SK-N-SH (cell line): ENCODE measurements around the gene CASZ1. TPM values are rescaled to one million over a fixed set of nuclear protein-coding genes. Genes with fewer than 3 reads are reported as not detected.

Experiments used
- CTCF ChIA-PET: fragments of 300-600, 350-600 bp; formaldehyde crosslinking; extraction: SDS; loops from one replicate; lab custom pipeline; 2021; lab: Yijun Ruan, JAX
- POLR2A ChIA-PET: fragments of 350-600 bp; sonication (Branson Sonifier 250); formaldehyde crosslinking; extraction: SDS; loops from one replicate; lab custom pipeline; 2020; ENCODE audit warnings: antibody characterized with exemption, inconsistent platforms; lab: Yijun Ruan, JAX
- DNase-seq: peaks from one replicate; pipeline ENCODE4 v3.0.0; 2012
- H2AFZ ChIP-seq: fragments of 200-600 bp; sonication (generic); 2 replicates; pipeline ENCODE4 v1.8.1; 2016; ENCODE audit warnings: antibody characterized with exemption, mild to moderate bottlenecking, low read depth
- H3F3A ChIP-seq: fragments of 200-600 bp; sonication (generic); replicated peaks from 2 replicates; pipeline ENCODE3; 2016; ENCODE audit warnings: antibody characterized with exemption, mild to moderate bottlenecking; ENCODE audit not compliant: insufficient read depth
- H3K27ac ChIP-seq, 2 experiments: fragments of 200-500 bp in 1 of 2; fragments of 200-600 bp in 1 of 2; sonication (Bioruptor generic) in 1 of 2; sonication (generic), shearing (Covaris generic) in 1 of 2; 2 replicates each; pipeline versions ENCODE4 v1.5.1 to v1.6.1; 2014 to 2016; ENCODE audit warnings: low read depth in 2 of 2, inconsistent platforms in 1 of 2, low read length in 1 of 2, mild to moderate bottlenecking in 1 of 2, mixed read lengths in 1 of 2
- H3K27me3 ChIP-seq: fragments of 200-600 bp; sonication (generic), shearing (Covaris generic); 2 replicates; pipeline ENCODE4 v1.6.1; 2016; ENCODE audit warnings: mixed run types; ENCODE audit not compliant: insufficient read depth
- H3K36me3 ChIP-seq, 2 experiments: fragments of 200-500 bp in 1 of 2; fragments of 200-600 bp in 1 of 2; sonication (Bioruptor generic) in 1 of 2; sonication (generic) in 1 of 2; replicated peaks in 1 of 2; 2 replicates each; pipeline versions ENCODE3 to v1.5.1; 2014 to 2016; ENCODE audit warnings: low read length in 1 of 2, mild to moderate bottlenecking in 1 of 2; ENCODE audit not compliant: insufficient read depth in 2 of 2, control insufficient read depth in 1 of 2
- H3K4me1 ChIP-seq, 2 experiments: fragments of 200-500 bp in 1 of 2; fragments of 200-600 bp in 1 of 2; sonication (Bioruptor generic) in 1 of 2; sonication (generic), shearing (Covaris generic) in 1 of 2; 2 replicates each; pipeline versions ENCODE4 v1.5.1 to v1.6.1; 2014 to 2016; ENCODE audit warnings: low read depth in 1 of 2, low read length in 1 of 2, mixed run types in 1 of 2; ENCODE audit not compliant: insufficient read depth in 2 of 2, control insufficient read depth in 1 of 2
- H3K4me2 ChIP-seq: fragments of 200-600 bp; sonication (generic), shearing (Covaris generic); 2 replicates; pipeline ENCODE4 v1.6.1; 2017; ENCODE audit warnings: mixed run types
- H3K4me3 ChIP-seq, 2 experiments: fragments of 200-500 bp in 1 of 2; fragments of 200-600 bp in 1 of 2; sonication (Bioruptor generic) in 1 of 2; sonication (generic), shearing (Covaris generic) in 1 of 2; 2 replicates each; pipeline versions ENCODE4 v1.5.1 to v1.8.1; 2014 to 2016; ENCODE audit warnings: low read depth in 2 of 2, inconsistent platforms in 1 of 2, low read length in 1 of 2, mild to moderate bottlenecking in 1 of 2, mixed read lengths in 1 of 2, moderate library complexity in 1 of 2
- H3K79me2 ChIP-seq: fragments of 200-600 bp; sonication (generic); 2 replicates; pipeline ENCODE4 v1.8.1; 2017; ENCODE audit warnings: mild to moderate bottlenecking; ENCODE audit not compliant: insufficient read depth
- H3K9ac ChIP-seq: fragments of 200-600 bp; sonication (generic); 2 replicates; pipeline ENCODE4 v1.6.1; 2017; ENCODE audit warnings: mixed run types
- H3K9me2 ChIP-seq: fragments of 200-600 bp; sonication (generic); 2 replicates; pipeline ENCODE4 v1.6.1; 2017; ENCODE audit warnings: mixed run types
- H3K9me3 ChIP-seq: fragments of 200-600 bp; sonication (generic); 2 replicates; pipeline ENCODE4 v1.6.1; 2017; ENCODE audit warnings: mixed run types, mild to moderate bottlenecking, moderate library complexity
- H4K20me1 ChIP-seq: fragments of 200-600 bp; sonication (generic); 2 replicates; pipeline ENCODE4 v1.6.1; 2017; ENCODE audit warnings: mild to moderate bottlenecking, mixed run types; ENCODE audit not compliant: insufficient read depth
- ELF1 ChIP-seq: IDR thresholded peaks from 2 replicates; pipeline ENCODE4 v1.4.0; 2012
- EP300 ChIP-seq, 2 experiments: IDR thresholded peaks; 2 replicates each; pipeline versions ENCODE4 v1.4.0 to v1.6.1; 2012; ENCODE audit warnings: borderline replicate concordance in 1 of 2, low read depth in 1 of 2, low read length in 1 of 2
- EZH2phosphoT487 ChIP-seq: fragments of 200-600 bp; sonication (generic); IDR thresholded peaks from 2 replicates; pipeline ENCODE4 v1.6.1; 2017; ENCODE audit warnings: low read depth, mixed run types, mild to moderate bottlenecking, antibody characterized with exemption, moderate library complexity, borderline replicate concordance
- FOXM1 ChIP-seq: IDR thresholded peaks from 2 replicates; pipeline ENCODE4 v1.4.0; 2012; ENCODE audit warnings: low read depth, mild to moderate bottlenecking
- JUND ChIP-seq: IDR thresholded peaks from 2 replicates; pipeline ENCODE4 v1.4.0; 2012
- MEF2A ChIP-seq: IDR thresholded peaks from 2 replicates; pipeline ENCODE4 v1.4.0; 2012; ENCODE audit warnings: low read depth, borderline replicate concordance
- MXI1 ChIP-seq: IDR thresholded peaks from 2 replicates; pipeline ENCODE4 v1.6.1; 2012; ENCODE audit warnings: mild to moderate bottlenecking, low read depth, low read length, improper control_type of control experiment
- NRF1 ChIP-seq: IDR thresholded peaks from 2 replicates; pipeline ENCODE4 v1.6.1; 2012; ENCODE audit warnings: low read depth, mild to moderate bottlenecking, low read length
- RAD21 ChIP-seq: IDR thresholded peaks from 2 replicates; pipeline ENCODE4 v1.6.1; 2012; ENCODE audit warnings: mild to moderate bottlenecking, low read length
- REST ChIP-seq: IDR thresholded peaks from 2 replicates; pipeline ENCODE4 v1.6.1; 2012; ENCODE audit warnings: mild to moderate bottlenecking, low read depth, low read length, moderate library complexity
- RFX5 ChIP-seq: IDR thresholded peaks from 2 replicates; pipeline ENCODE4 v1.6.1; 2012; ENCODE audit warnings: mild to moderate bottlenecking, improper control_type of control experiment, low read length
- TAF1 ChIP-seq: IDR thresholded peaks from 2 replicates; pipeline ENCODE4 v1.6.1; 2012; ENCODE audit warnings: low read depth, mild to moderate bottlenecking, low read length, moderate library complexity, borderline replicate concordance
- USF1 ChIP-seq: IDR thresholded peaks from 2 replicates; pipeline ENCODE4 v1.4.0; 2012; ENCODE audit warnings: low read depth, borderline replicate concordance
- WGBS: methylation state at CpG from one replicate; pipeline ENCODE4 v1.1.6; 2017; ENCODE audit warnings: low lambda C conversion rate; 5-methylcytosine and 5-hydroxymethylcytosine counted together
- polyA plus RNA-seq, 3 experiments: library from polyadenylated mRNA; depleted of rRNA; stranded (reverse); fragments of >200 nt; gene quantifications; 2 replicates each; pipeline ENCODE4 v1.2.3, GENCODE V29; 2012

The CASZ1 gene
- polyA plus RNA-seq, 1 of the 3 experiments (the other 2 are of a cell fraction), result 0.51 TPM

- ChIA-PET POLR2A (no interaction called here), CTCF (interaction anchor here (0.8 to 1.1 kb wide), 2 partner anchors 10 to 181 kb away, joined by 3 to 4 read pairs; no protein-coding TSS in a partner anchor)
- Histone ChIP-seq H3K9ac (no peak overlapping the region), H3K36me3 (no peaks in the 10 kb centered on the region), H3F3A (no peaks in the 10 kb centered on the region), H3K4me2 (no peak overlapping the region), H3K9me3 (no peaks in the 10 kb centered on the region), H3K9me2 (no peaks in the 10 kb centered on the region), H4K20me1 (no peaks in the 10 kb centered on the region), H3K4me1 (peaks cover 0 to 59% of the 10 kb centered on the region in 2 experiments; a peak in 1 of 4 replicates), H3K4me3 (no peak overlapping the region), H3K27me3 (no peaks in the 10 kb centered on the region), H2AFZ (no peak overlapping the region), H3K79me2 (no peaks in the 10 kb centered on the region)
- DNase-seq, result no peak
- 80% methylated on average over 1 of the region's 5 CpGs for WGBS
- TF ChIP-seq RAD21, result no peak
- no peak for TF ChIP-seq FOXM1
- no peak for TF ChIP-seq MXI1
- TF ChIP-seq NRF1, result no peak
- TF ChIP-seq REST, result no peak
- no peak for TF ChIP-seq RFX5
- TF ChIP-seq TAF1, result no peak
- no peak for TF ChIP-seq EP300 (IDR thresholded peaks at IDR 0.05; ENCODE audit: borderline replicate concordance in 1 of 2, low read depth in 1 of 2, low read length in 1 of 2)
- no peak for TF ChIP-seq MEF2A
- no peak for TF ChIP-seq EZH2phosphoT487
- TF ChIP-seq ELF1, result no peak
- no peak for TF ChIP-seq USF1
- TF ChIP-seq JUND, result no peak
- TF ChIP-seq, all 33 proteins: peak for 0
- no peak overlapping the region for H3K27ac ChIP-seq
These were observed 120.6 kb downstream of the CASZ1 start for GRCh38 chr1:10675813-10676212.
